Epithelial cell of esophagus (primary cell): ENCODE data around the gene PLCG2.
"Not testable (repeated sequence)": the region's sequence is repeated elsewhere in the genome, so short reads cannot be mapped to it uniquely, and the experiment has no call there.

Source experiments
- DNase-seq: peaks from one replicate; pipeline ENCODE4 v3.0.0; 2010; ENCODE audit warnings: low read depth
- H3K4me3 ChIP-seq: 2 replicates; pipeline ENCODE4 v1.5.1; 2011; ENCODE audit warnings: mild to moderate bottlenecking, low read length, control low read depth
- CTCF ChIP-seq: IDR thresholded peaks from 2 replicates; pipeline ENCODE4 v1.5.1; 2011; ENCODE audit warnings: low read depth, mild to moderate bottlenecking, low read length, control low read depth, inconsistent platforms; ENCODE audit not compliant: insufficient read depth; ENCODE audit errors: missing control alignments

PLCG2 gene

GRCh38 chr16:81873843-81874752 lies 95.0 kb downstream of the PLCG2 start:
- peak; percentile 61 for DNase-seq
- peak; percentile 88 for TF ChIP-seq CTCF
- H3K4me3 ChIP-seq, result no peak overlapping the region

- H3K4me3 ChIP-seq, result no peak overlapping the region
- no peak for TF ChIP-seq CTCF
- DNase-seq, result no peak
These were observed 96.4 kb downstream of the PLCG2 start for GRCh38 chr16:81875461-81875860.

GRCh38 chr16:81876273-81876900 lies 97.3 kb downstream of the PLCG2 start:
- no peak for DNase-seq
- no peak for TF ChIP-seq CTCF
- no peak overlapping the region for H3K4me3 ChIP-seq

GRCh38 chr16:81877490-81877889 lies 98.4 kb downstream of the PLCG2 start:
- not testable (repeated sequence) for DNase-seq, H3K4me3 ChIP-seq

GRCh38 chr16:81878529-81878928 lies 99.4 kb downstream of the PLCG2 start:
- H3K4me3 ChIP-seq, result no peak overlapping the region
- no peak for DNase-seq
- TF ChIP-seq CTCF, result no peak

GRCh38 chr16:81879625-81880024 lies 100.5 kb downstream of the PLCG2 start:
- no peak for TF ChIP-seq CTCF
- H3K4me3 ChIP-seq, result no peak overlapping the region
- DNase-seq, result no peak

- DNase-seq, result no peak
- TF ChIP-seq CTCF, result no peak
- H3K4me3 ChIP-seq, result no peak overlapping the region
These were observed 101.7 kb downstream of the PLCG2 start for GRCh38 chr16:81880816-81881215.
